Hepatocyte (in vitro differentiated cells): ENCODE data around the gene IQCM. TPM values are rescaled to one million over a fixed set of nuclear protein-coding genes. Genes with fewer than 3 reads are reported as not detected.
"Not testable (repeated sequence)": the region's sequence is repeated elsewhere in the genome, so short reads cannot be mapped to it uniquely, and the experiment has no call there.

Source experiments
- DNase-seq: peaks from one replicate; pipeline ENCODE4 v3.0.0-alpha.2; 2016; ENCODE audit warnings: low spot score
- H2AFZ ChIP-seq: fragments of 200-600 bp; sonication (generic); 2 replicates; pipeline ENCODE4 v1.6.0; 2016; ENCODE audit warnings: antibody characterized with exemption, mild to moderate bottlenecking
- H3K27ac ChIP-seq: fragments of 200-600 bp; sonication (generic); 2 replicates; pipeline ENCODE4 v1.5.1; 2016; ENCODE audit warnings: mild to moderate bottlenecking
- H3K27me3 ChIP-seq: fragments of 200-600 bp; sonication (generic); 2 replicates; pipeline ENCODE4 v1.6.1; 2016
- H3K36me3 ChIP-seq: fragments of 200-600 bp; sonication (generic); replicated peaks from 2 replicates; pipeline ENCODE4 v1.5.1; 2016; ENCODE audit warnings: low read depth; ENCODE audit not compliant: insufficient read depth
- H3K4me1 ChIP-seq: fragments of 200-600 bp; sonication (generic); 2 replicates; pipeline ENCODE4 v1.5.1; 2016; ENCODE audit warnings: mild to moderate bottlenecking, moderate library complexity; ENCODE audit not compliant: insufficient read depth
- H3K4me2 ChIP-seq: fragments of 200-600 bp; sonication (generic); 2 replicates; pipeline ENCODE4 v1.6.0; 2016
- H3K4me3 ChIP-seq: fragments of 200-600 bp; sonication (generic); 2 replicates; pipeline ENCODE4 v1.5.1; 2016; ENCODE audit warnings: mild to moderate bottlenecking
- H3K79me2 ChIP-seq: fragments of 200-600 bp; sonication (generic); 2 replicates; pipeline ENCODE4 v1.6.0; 2017; ENCODE audit warnings: mild to moderate bottlenecking
- H3K9me2 ChIP-seq: fragments of 200-600 bp; sonication (generic); replicated peaks from 2 replicates; pipeline ENCODE4 v1.6.0; 2017; ENCODE audit warnings: mild to moderate bottlenecking; ENCODE audit not compliant: insufficient read depth
- H3K9me3 ChIP-seq: fragments of 200-600 bp; sonication (generic); 2 replicates; pipeline ENCODE4 v1.5.1; 2016; ENCODE audit warnings: low read depth, mild to moderate bottlenecking
- H4K20me1 ChIP-seq: fragments of 200-600 bp; sonication (generic); 2 replicates; pipeline ENCODE4 v1.6.0; 2016; ENCODE audit warnings: mild to moderate bottlenecking; ENCODE audit not compliant: insufficient read depth, poor library complexity, severe bottlenecking
- EZH2 ChIP-seq: fragments of 200-600 bp; sonication (generic); IDR thresholded peaks from 2 replicates; pipeline ENCODE4 v1.6.1; 2016; ENCODE audit warnings: antibody characterized with exemption, mild to moderate bottlenecking, borderline replicate concordance
- EZH2phosphoT487 ChIP-seq: fragments of 200-600 bp; sonication (generic); IDR thresholded peaks from one replicate; pipeline ENCODE4 v1.6.1; 2018; ENCODE audit warnings: antibody characterized with exemption, mild to moderate bottlenecking, low read depth, moderate library complexity; ENCODE audit not compliant: unreplicated experiment, severe bottlenecking
- WGBS: methylation state at CpG from one replicate; pipeline ENCODE4 v1.1.6; 2016; ENCODE audit warnings: low lambda C conversion rate; ENCODE audit errors: missing lambda C conversion rate; 5-methylcytosine and 5-hydroxymethylcytosine counted together
- polyA plus RNA-seq: library from polyadenylated mRNA; unstranded; fragments of >200 nt; fragmentation: Nextera tagmentation; extraction: Ambion mirVana; gene quantifications from 2 replicates; pipeline ENCODE4 v1.2.1, GENCODE V29; 2016
- total RNA-seq: library from RNA; depleted of rRNA; stranded (reverse); fragments of >200 nt; gene quantifications from 2 replicates; pipeline ENCODE4 v1.2.3, GENCODE V29; 2014
- TF ChIP-seq, protein P1 (sequence below): fragments of 200-600 bp; sonication (generic); IDR thresholded peaks from 2 replicates; pipeline ENCODE4 v1.5.1; 2016; ENCODE audit warnings: antibody characterized with exemption, mild to moderate bottlenecking; ENCODE audit not compliant: poor library complexity

Gene IQCM
- total and polyA plus RNA-seq, 2 experiments from 2014 or later, result 0.06 to 1.5 TPM

DNA sequence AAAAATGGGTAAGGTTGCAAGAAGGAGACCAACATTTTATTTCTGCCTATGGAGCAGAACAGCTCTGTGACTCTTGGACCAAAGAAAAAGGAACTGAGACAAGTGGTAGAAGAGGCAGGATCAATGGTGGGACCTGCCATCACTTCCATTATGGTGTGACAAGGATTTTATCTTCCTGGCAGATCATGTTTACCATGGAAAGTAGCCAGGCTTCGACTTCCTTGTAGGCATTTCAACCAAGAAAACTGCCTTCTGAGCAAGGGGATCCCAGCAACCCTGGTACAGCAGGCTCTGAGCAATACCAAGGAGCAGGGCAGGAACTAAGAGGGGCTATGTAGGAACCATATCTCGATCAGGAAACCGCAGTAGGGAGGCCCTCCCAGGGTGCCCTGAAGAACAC lies 317.4 kb downstream of the IQCM start:
- H3K27me3 ChIP-seq, result no peaks in the 10 kb centered on the region
- no peaks in the 10 kb centered on the region for H4K20me1 ChIP-seq
- WGBS, result 83% methylated on average over 3 of the region's 3 CpGs
- H2AFZ ChIP-seq, result no peak overlapping the region
- H3K9me2 ChIP-seq, result no peaks in the 10 kb centered on the region
- H3K4me3 ChIP-seq, result no peak overlapping the region
- H3K36me3 ChIP-seq, result no peaks in the 10 kb centered on the region
- H3K79me2 ChIP-seq, result no peaks in the 10 kb centered on the region
- TF ChIP-seq, protein P1, sequence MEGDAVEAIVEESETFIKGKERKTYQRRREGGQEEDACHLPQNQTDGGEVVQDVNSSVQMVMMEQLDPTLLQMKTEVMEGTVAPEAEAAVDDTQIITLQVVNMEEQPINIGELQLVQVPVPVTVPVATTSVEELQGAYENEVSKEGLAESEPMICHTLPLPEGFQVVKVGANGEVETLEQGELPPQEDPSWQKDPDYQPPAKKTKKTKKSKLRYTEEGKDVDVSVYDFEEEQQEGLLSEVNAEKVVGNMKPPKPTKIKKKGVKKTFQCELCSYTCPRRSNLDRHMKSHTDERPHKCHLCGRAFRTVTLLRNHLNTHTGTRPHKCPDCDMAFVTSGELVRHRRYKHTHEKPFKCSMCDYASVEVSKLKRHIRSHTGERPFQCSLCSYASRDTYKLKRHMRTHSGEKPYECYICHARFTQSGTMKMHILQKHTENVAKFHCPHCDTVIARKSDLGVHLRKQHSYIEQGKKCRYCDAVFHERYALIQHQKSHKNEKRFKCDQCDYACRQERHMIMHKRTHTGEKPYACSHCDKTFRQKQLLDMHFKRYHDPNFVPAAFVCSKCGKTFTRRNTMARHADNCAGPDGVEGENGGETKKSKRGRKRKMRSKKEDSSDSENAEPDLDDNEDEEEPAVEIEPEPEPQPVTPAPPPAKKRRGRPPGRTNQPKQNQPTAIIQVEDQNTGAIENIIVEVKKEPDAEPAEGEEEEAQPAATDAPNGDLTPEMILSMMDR, result no peak
- TF ChIP-seq EZH2 (no peak), EZH2phosphoT487 (no peak)
- no peaks in the 10 kb centered on the region for H3K9me3 ChIP-seq
- no peak overlapping the region for H3K4me2 ChIP-seq
- no peak for DNase-seq
- no peak overlapping the region for H3K27ac ChIP-seq
- no peaks in the 10 kb centered on the region for H3K4me1 ChIP-seq

DNA sequence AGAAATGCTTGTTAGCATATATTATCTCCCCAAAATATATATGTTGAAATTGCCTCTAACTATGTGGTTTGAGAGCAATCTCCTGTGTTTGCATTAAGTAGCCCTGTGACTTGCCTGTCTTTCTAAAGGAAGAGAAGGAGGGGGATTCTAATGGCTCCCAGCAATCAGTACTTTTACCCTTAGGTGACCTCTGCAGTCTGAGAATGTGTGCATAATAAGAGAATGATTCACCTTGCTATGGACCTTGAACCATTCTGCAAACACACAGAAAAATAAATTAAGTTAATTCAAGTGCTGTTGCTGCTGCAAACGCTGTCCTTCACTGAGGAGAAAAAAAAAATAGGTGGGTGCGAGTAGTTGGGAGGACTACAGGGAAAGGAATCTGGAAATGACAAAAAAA lies 322.2 kb downstream of the IQCM start:
- peak; percentile 52 for DNase-seq
- TF ChIP-seq EZH2phosphoT487 (no peak), EZH2 (no peak)
- TF ChIP-seq, protein P1, result no peak
- 45% methylated on average over 2 of the region's 2 CpGs for WGBS

DNA sequence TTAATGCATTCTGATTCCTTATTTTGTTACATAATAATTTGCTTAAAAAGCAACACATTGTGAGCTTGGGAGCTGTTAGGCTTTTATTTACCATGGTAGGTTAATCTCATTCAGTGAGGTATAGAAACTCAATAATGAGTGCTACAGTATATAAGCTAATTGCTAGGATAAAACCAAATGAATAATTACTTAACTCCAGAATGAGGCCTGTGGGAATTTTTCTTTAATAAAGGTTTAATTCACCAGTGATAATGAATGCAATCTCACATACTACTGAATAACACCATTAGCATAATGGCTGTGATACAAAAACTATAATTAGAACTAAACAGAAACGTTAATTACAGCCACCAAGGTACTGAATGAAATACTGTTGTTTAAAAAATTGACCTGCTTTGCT lies 326.3 kb downstream of the IQCM start:
- Histone ChIP-seq H3K4me2 (no peak overlapping the region), H3K9me3 (no peaks in the 10 kb centered on the region), H4K20me1 (no peaks in the 10 kb centered on the region), H3K4me1 (no peaks in the 10 kb centered on the region), H3K9me2 (no peaks in the 10 kb centered on the region), H3K27ac (no peak overlapping the region), H3K27me3 (no peaks in the 10 kb centered on the region), H2AFZ (no peak overlapping the region), H3K4me3 (no peak overlapping the region), H3K36me3 (no peaks in the 10 kb centered on the region), H3K79me2 (no peaks in the 10 kb centered on the region)
- no peak for DNase-seq
- WGBS, result 67% methylated on average over 1 of the region's 1 CpG
- TF ChIP-seq EZH2 (no peak), EZH2phosphoT487 (no peak)
- TF ChIP-seq, protein P1, result no peak

More for the DNA sequence above, 322.2 kb downstream of the IQCM start:
- H3K9me2 ChIP-seq, result no peaks in the 10 kb centered on the region
- H3K36me3 ChIP-seq, result no peaks in the 10 kb centered on the region
- no peaks in the 10 kb centered on the region for H3K4me1 ChIP-seq
- H3K27ac ChIP-seq, result no peak overlapping the region
- H2AFZ ChIP-seq, result no peak overlapping the region
- no peaks in the 10 kb centered on the region for H3K79me2 ChIP-seq
- no peak overlapping the region for H3K4me2 ChIP-seq
- no peaks in the 10 kb centered on the region for H3K27me3 ChIP-seq
- no peaks in the 10 kb centered on the region for H4K20me1 ChIP-seq
- H3K4me3 ChIP-seq, result no peak overlapping the region
- H3K9me3 ChIP-seq, result no peaks in the 10 kb centered on the region

DNA sequence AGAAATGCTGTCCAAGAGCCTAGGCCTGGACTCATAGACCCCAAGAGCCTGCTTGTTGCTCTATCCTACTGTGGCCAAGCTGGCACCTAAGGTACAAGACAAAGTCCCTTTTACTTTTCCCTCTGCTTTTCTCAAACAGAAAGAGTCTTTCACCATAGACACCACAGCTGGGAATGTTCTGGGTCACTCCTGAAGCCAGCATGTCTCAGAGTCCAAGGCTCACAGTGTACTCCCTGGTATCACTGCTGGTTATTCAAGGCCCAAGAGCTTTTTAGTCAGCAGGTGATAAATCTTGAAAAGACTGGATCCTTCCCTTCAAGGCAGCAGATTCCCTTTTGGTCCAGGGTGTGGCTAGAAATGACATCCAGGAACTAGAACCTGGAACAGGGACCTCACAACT lies 328.8 kb downstream of the IQCM start:
- no peak overlapping the region for H2AFZ ChIP-seq
- no peaks in the 10 kb centered on the region for H3K9me3 ChIP-seq
- DNase-seq, result no peak
- H3K4me3 ChIP-seq, result no peak overlapping the region
- H3K27ac ChIP-seq, result no peak overlapping the region
- H3K4me1 ChIP-seq, result no peaks in the 10 kb centered on the region
- H3K9me2 ChIP-seq, result no peaks in the 10 kb centered on the region
- TF ChIP-seq, protein P1, result no peak
- TF ChIP-seq EZH2 (no peak), EZH2phosphoT487 (no peak)
- no peaks in the 10 kb centered on the region for H3K36me3 ChIP-seq
- H3K4me2 ChIP-seq, result no peak overlapping the region
- H3K79me2 ChIP-seq, result no peaks in the 10 kb centered on the region
- no peaks in the 10 kb centered on the region for H4K20me1 ChIP-seq
- H3K27me3 ChIP-seq, result no peaks in the 10 kb centered on the region

DNA sequence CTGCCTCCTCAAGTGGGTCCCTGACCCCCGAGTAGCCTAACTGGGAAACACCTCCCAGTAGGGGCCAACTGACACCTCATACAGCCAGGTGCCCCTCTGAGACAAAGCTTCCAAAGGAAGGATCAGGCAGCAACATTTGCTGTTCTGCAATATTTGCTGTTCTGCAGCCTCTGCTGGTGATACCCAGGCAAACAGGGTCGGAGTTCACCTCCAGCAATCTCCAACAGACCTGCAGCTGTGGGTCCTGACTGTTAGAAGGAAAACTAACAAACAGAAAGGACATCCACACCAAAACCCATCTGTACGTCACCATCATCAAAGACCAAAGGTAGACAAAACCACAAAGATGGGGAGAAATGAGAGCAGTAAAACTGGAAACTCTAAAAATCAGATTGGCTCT lies 347.0 kb downstream of the IQCM start:
- not testable (repeated sequence) for H3K27ac ChIP-seq, H4K20me1 ChIP-seq, DNase-seq, H3K9me2 ChIP-seq, H3K36me3 ChIP-seq, H3K4me3 ChIP-seq, H3K9me3 ChIP-seq, H3K4me2 ChIP-seq, H3K4me1 ChIP-seq, H3K27me3 ChIP-seq, H2AFZ ChIP-seq, H3K79me2 ChIP-seq
- WGBS, result 76% methylated on average over 3 of the region's 3 CpGs
